HCT116 (cell line): ENCODE results near the gene SEMA4D. TPM values are rescaled to one million over a fixed set of nuclear protein-coding genes. Genes with fewer than 3 reads are reported as not detected.

Experiments
- ATAC-seq: fragments of 200-7000 bp; cut with Tn5 transposase; 2 replicates; pipeline ENCODE4 v1.9.1; 2020; ENCODE audit warnings: mild to moderate bottlenecking, moderate library complexity
- BruUV-seq: library from RNA; stranded (reverse); fragments of 400-500 nt; replicated peaks from 2 replicates; lab custom pipeline; 2021; lab: Mats Ljungman, UMichigan
- CTCF ChIA-PET: fragments of 300-600 bp; sonication (Branson Sonifier 250); formaldehyde crosslinking; loops from one replicate; lab custom pipeline; 2021; ENCODE audit warnings: antibody characterized with exemption; lab: Charles Lee
- POLR2A ChIA-PET: fragments of 300-600, 350-600 bp; sonication (Branson Sonifier 250); formaldehyde crosslinking; loops from one replicate; lab custom pipeline; 2021; ENCODE audit warnings: antibody characterized with exemption; lab: Charles Lee
- RAD21 ChIA-PET, 2 experiments: fragments of 300-600 bp; sonication (Branson Sonifier 250); formaldehyde crosslinking; loops; one replicate each; lab custom pipeline; 2023; ENCODE audit warnings: low total read pairs in 2 of 2; ENCODE audit not compliant: uncharacterized antibody in 2 of 2, unreplicated experiment in 2 of 2, low non-redundant PET in 1 of 2; lab: Charles Lee
- DNase-seq: peaks from one replicate; pipeline ENCODE4 v3.0.0-alpha.2; 2010; ENCODE audit warnings: low read depth, low spot score
- H2AFZ ChIP-seq: fragments of 200-600 bp; shearing (Covaris generic), sonication (generic); 2 replicates; pipeline ENCODE4 v1.6.1; 2017; ENCODE audit warnings: low read depth, mixed run types, mixed read lengths, antibody characterized with exemption, low read length; ENCODE audit not compliant: poor library complexity, severe bottlenecking
- H3K27ac ChIP-seq: 2 replicates; pipeline ENCODE4 v1.5.1; 2012; ENCODE audit warnings: low read depth, low read length
- H3K27me3 ChIP-seq: fragments of 200-600 bp; sonication (generic); 2 replicates; pipeline ENCODE4 v1.6.1; 2016; ENCODE audit warnings: mixed run types, low read length, mixed read lengths; ENCODE audit not compliant: insufficient read depth
- H3K36me3 ChIP-seq, 2 experiments: fragments of 200-500 bp in 1 of 2; fragments of 200-600 bp in 1 of 2; sonication (Bioruptor generic) in 1 of 2; sonication (generic) in 1 of 2; 2 replicates each; pipeline versions ENCODE4 v1.5.1 to v1.6.1; 2014 to 2016; ENCODE audit warnings: low read length in 2 of 2, inconsistent platforms in 1 of 2, mixed read lengths in 1 of 2, mixed run types in 1 of 2; ENCODE audit not compliant: insufficient read depth in 2 of 2, control insufficient read depth in 1 of 2
- H3K4me1 ChIP-seq, 2 experiments: fragments of 200-600 bp in 1 of 2; sonication (generic) in 1 of 2; 2 replicates each; pipeline versions ENCODE4 v1.5.1 to v1.6.1; 2012 to 2017; ENCODE audit warnings: low read length in 2 of 2, inconsistent platforms in 1 of 2, mild to moderate bottlenecking in 1 of 2, mixed read lengths in 1 of 2, mixed run types in 1 of 2, moderate library complexity in 1 of 2; ENCODE audit not compliant: insufficient read depth in 2 of 2, control insufficient read depth in 1 of 2
- H3K4me2 ChIP-seq: fragments of 200-600 bp; sonication (generic); 2 replicates; pipeline ENCODE4 v1.6.1; 2017; ENCODE audit warnings: mixed run types, low read length, mixed read lengths
- H3K4me3 ChIP-seq, 2 experiments: fragments of 200-600 bp in 1 of 2; sonication (generic) in 1 of 2; replicated peaks in 1 of 2; 2 replicates each; pipeline ENCODE4 v1.5.1; 2011 to 2016; ENCODE audit warnings: low read length in 2 of 2, control low read depth in 1 of 2, low read depth in 1 of 2, mild to moderate bottlenecking in 1 of 2, mixed read lengths in 1 of 2, mixed run types in 1 of 2
- H3K79me2 ChIP-seq: fragments of 200-600 bp; sonication (generic); 2 replicates; pipeline ENCODE4 v1.6.1; 2017; ENCODE audit warnings: mild to moderate bottlenecking, mixed run types, low read length, moderate library complexity, mixed read lengths; ENCODE audit not compliant: insufficient read depth
- H3K9ac ChIP-seq: fragments of 200-600 bp; sonication (generic); 2 replicates; pipeline ENCODE4 v1.6.1; 2016; ENCODE audit warnings: low read length, mixed read lengths
- H3K9me2 ChIP-seq: fragments of 200-600 bp; sonication (generic), shearing (Covaris generic); 2 replicates; pipeline ENCODE4 v1.6.1; 2017; ENCODE audit warnings: mixed run types, mild to moderate bottlenecking, moderate library complexity; ENCODE audit not compliant: insufficient read depth
- H3K9me3 ChIP-seq, 2 experiments: fragments of 200-500 bp in 1 of 2; fragments of 200-600 bp in 1 of 2; sonication (Bioruptor generic) in 1 of 2; sonication (generic) in 1 of 2; 2 replicates each; pipeline ENCODE4 v1.6.1; 2014 to 2017; ENCODE audit warnings: low read length in 2 of 2, mixed read lengths in 2 of 2, inconsistent platforms in 1 of 2, low read depth in 1 of 2, mild to moderate bottlenecking in 1 of 2, mixed run types in 1 of 2, moderate library complexity in 1 of 2; ENCODE audit not compliant: control insufficient read depth in 1 of 2, insufficient read depth in 1 of 2
- H4K20me1 ChIP-seq: fragments of 200-600 bp; sonication (generic), shearing (Covaris generic); 2 replicates; pipeline ENCODE4 v1.6.1; 2017; ENCODE audit warnings: mixed run types, mild to moderate bottlenecking, moderate library complexity; ENCODE audit not compliant: insufficient read depth
- CTCF ChIP-seq, 3 experiments: fragments of 200-600 bp in 1 of 3; sonication (generic) in 1 of 3; IDR thresholded peaks in 2 of 3; conservative IDR thresholded peaks in 1 of 3; 2 replicates each; pipeline ENCODE4 v1.5.1; 2012 to 2017; ENCODE audit warnings: low read depth in 2 of 3, low read length in 2 of 3, antibody characterized with exemption in 1 of 3, borderline replicate concordance in 1 of 3, control low read depth in 1 of 3, mild to moderate bottlenecking in 1 of 3, mixed read lengths in 1 of 3, mixed run types in 1 of 3, moderate library complexity in 1 of 3; ENCODE audit not compliant: insufficient read depth in 1 of 3
- EGR1 ChIP-seq: IDR thresholded peaks from 2 replicates; pipeline ENCODE4 v1.6.1; 2012; ENCODE audit warnings: low read depth
- EZH2phosphoT487 ChIP-seq: fragments of 200-600 bp; IDR thresholded peaks from 2 replicates; pipeline ENCODE4 v1.6.1; 2018; ENCODE audit warnings: antibody characterized with exemption, borderline replicate concordance
- FOSL1 ChIP-seq: IDR thresholded peaks from 2 replicates; pipeline ENCODE4 v1.6.1; 2012; ENCODE audit warnings: low read depth
- MAX ChIP-seq: IDR thresholded peaks from 2 replicates; pipeline ENCODE4 v1.6.1; 2012
- POLR2A ChIP-seq: IDR thresholded peaks from 2 replicates; pipeline ENCODE4 v1.7.0; 2011; ENCODE audit warnings: borderline replicate concordance; ENCODE audit not compliant: insufficient read depth, insufficient read length; ENCODE audit errors: extremely low read depth
- RAD21 ChIP-seq: IDR thresholded peaks from 2 replicates; pipeline ENCODE4 v1.6.1; 2012; ENCODE audit warnings: low read depth, mild to moderate bottlenecking
- REST ChIP-seq: IDR thresholded peaks from 2 replicates; pipeline ENCODE4 v1.6.1; 2012; ENCODE audit warnings: low read depth
- SIN3A ChIP-seq: IDR thresholded peaks from 2 replicates; pipeline ENCODE4 v1.6.1; 2012; ENCODE audit warnings: low read depth
- SRF ChIP-seq: IDR thresholded peaks from 2 replicates; pipeline ENCODE4 v1.6.1; 2012; ENCODE audit warnings: low read depth
- YY1 ChIP-seq: IDR thresholded peaks from 2 replicates; pipeline ENCODE4 v1.6.1; 2011; ENCODE audit warnings: low read length, low read depth, moderate library complexity, mild to moderate bottlenecking; ENCODE audit not compliant: insufficient replicate concordance; ENCODE audit errors: extremely low read depth
- intact Hi-C: fragments of 100-400 bp; cut with micrococcal nuclease; formaldehyde crosslinking; loops from 2 replicates; pipeline ENCODE4 v1.10.0; 2022
- total RNA-seq: library from RNA; stranded (reverse); gene quantifications from one replicate; pipeline ENCODE4 v1.2.1, GENCODE V29; 2021; ENCODE audit not compliant: unreplicated experiment
- TF ChIP-seq, protein P1 (sequence below): IDR thresholded peaks from 2 replicates; pipeline ENCODE4 v1.6.1; 2012

SEMA4D gene
- total RNA-seq, 1 experiment from 2014 or later = 32.0 TPM

- Histone ChIP-seq H3K4me1 (peaks cover 0 to 11% of the 10 kb centered on the region in 2 experiments; a peak in 1 of 4 replicates), H3K4me3 (no peak overlapping the region), H3K27ac (no peak overlapping the region), H3K4me2 (no peak overlapping the region), H3K9me3 (no peaks in the 10 kb centered on the region), H2AFZ (no peak overlapping the region), H3K9me2 (no peaks in the 10 kb centered on the region), H3K79me2 (no peaks in the 10 kb centered on the region), H3K9ac (no peak overlapping the region), H4K20me1 (no peaks in the 10 kb centered on the region), H3K27me3 (no peaks in the 10 kb centered on the region), H3K36me3 (no peaks in the 10 kb centered on the region)
- TF ChIP-seq SRF = no peak
- TF ChIP-seq MAX = no peak
- TF ChIP-seq SIN3A = no peak
- no peak for TF ChIP-seq FOSL1
- no peak for TF ChIP-seq CTCF (IDR thresholded peaks at IDR 0.05 in 2 of 3, conservative IDR thresholded peaks at IDR 0.05 in 1 of 3; ENCODE audit: borderline replicate concordance in 1 of 3, insufficient read depth in 1 of 3, low read depth in 2 of 3, low read length in 2 of 3)
- no peak for TF ChIP-seq YY1
- no peak for TF ChIP-seq RAD21
- no peak for TF ChIP-seq EGR1
- ChIA-PET POLR2A (no interaction called here), RAD21 (no interaction called here), CTCF (no interaction called here)
- DNase-seq = no peak
- intact Hi-C loops = no loop called here
- BruUV-seq = no TSS peak
- no peak for ATAC-seq
Observed at GRCh38 chr9:89442501-89442978, 55.4 kb downstream of the SEMA4D start.

DNA sequence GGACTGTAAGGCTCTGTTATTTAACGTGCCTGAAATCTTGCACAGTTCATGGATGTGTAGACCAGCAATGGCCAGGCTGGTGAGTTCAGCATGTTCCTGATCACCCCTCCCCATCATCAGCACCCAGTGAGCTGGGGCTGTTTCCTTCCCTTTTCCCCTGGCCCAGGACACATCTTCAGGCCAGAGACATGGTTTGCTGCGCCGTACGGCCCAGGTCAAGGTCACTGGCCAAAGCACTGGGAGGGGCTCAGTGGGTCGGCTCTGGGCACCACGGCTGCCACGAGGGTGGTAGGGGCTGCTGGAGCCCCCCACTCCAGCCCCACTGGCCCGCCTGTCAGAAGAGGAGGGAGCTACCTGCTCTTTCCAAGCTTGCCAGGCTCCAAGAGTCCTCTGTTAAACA is 55.9 kb downstream of the SEMA4D start:
- no peak for DNase-seq
- no peaks in the 10 kb centered on the region for H3K36me3 ChIP-seq
- ATAC-seq = no peak
- H3K4me1 ChIP-seq = peaks cover 0 to 11% of the 10 kb centered on the region in 2 experiments; a peak in 1 of 4 replicates
- no peaks in the 10 kb centered on the region for H3K79me2 ChIP-seq
- H3K9me3 ChIP-seq = no peaks in the 10 kb centered on the region
- ChIA-PET POLR2A (no interaction called here), RAD21 (no interaction called here), CTCF (no interaction called here)
- intact Hi-C loops = no loop called here
- H3K27ac ChIP-seq = no peak overlapping the region
- H3K4me2 ChIP-seq = no peak overlapping the region
- no peak overlapping the region for H2AFZ ChIP-seq
- no peak overlapping the region for H3K4me3 ChIP-seq
- H3K9me2 ChIP-seq = no peaks in the 10 kb centered on the region
- H4K20me1 ChIP-seq = no peaks in the 10 kb centered on the region
- no peaks in the 10 kb centered on the region for H3K27me3 ChIP-seq
- no peak overlapping the region for H3K9ac ChIP-seq
- BruUV-seq = no TSS peak
- TF ChIP-seq REST (no peak), POLR2A (no peak), CTCF (IDR thresholded peaks at IDR 0.05 in 2 of 3, conservative IDR thresholded peaks at IDR 0.05 in 1 of 3; ENCODE audit: borderline replicate concordance in 1 of 3, insufficient read depth in 1 of 3, low read depth in 2 of 3, low read length in 2 of 3) (no peak), EZH2phosphoT487 (no peak), EGR1 (no peak)
- TF ChIP-seq, protein P1, sequence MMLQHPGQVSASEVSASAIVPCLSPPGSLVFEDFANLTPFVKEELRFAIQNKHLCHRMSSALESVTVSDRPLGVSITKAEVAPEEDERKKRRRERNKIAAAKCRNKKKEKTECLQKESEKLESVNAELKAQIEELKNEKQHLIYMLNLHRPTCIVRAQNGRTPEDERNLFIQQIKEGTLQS = no peak
